ENCODE results near the gene MELK. TPM values are rescaled to one million over a fixed set of nuclear protein-coding genes. Genes with fewer than 3 reads are reported as not detected.

Gene MELK
- total RNA-seq, 2 experiments from 2014 or later, result 47.9 to 58.7 TPM

GRCh38 chr9:36537861-36538260 is 34.8 kb upstream of the MELK start:
- no peak overlapping the region for H3K4me2 ChIP-seq (ENCODE audit: low read length)
- no peaks in the 10 kb centered on the region for H3K79me2 ChIP-seq (ENCODE audit: insufficient read depth, low read depth, low read length)
- H3K27ac ChIP-seq (ENCODE audit: low read depth, low read length, poor library complexity, severe bottlenecking), result no peak overlapping the region
- intact Hi-C loops (cut with micrococcal nuclease; ENCODE audit: unreplicated experiment), result no loop called here
- H3K36me3 ChIP-seq (ENCODE audit: insufficient read depth, low read length), result no peaks in the 10 kb centered on the region
- POLR2A ChIA-PET, result interaction anchor here (0.7 kb wide), 1 partner anchor 372 kb away, joined by 3 read pairs; no protein-coding TSS in a partner anchor
- no TSS peak for BruUV-seq (replicated peaks)
- H3K4me3 ChIP-seq (ENCODE audit: low read depth, low read length, poor library complexity, severe bottlenecking), result no peak overlapping the region
- TF ChIP-seq CTCF (conservative IDR thresholded peaks at IDR 0.05; ENCODE audit: low read length) (no peak), EZH2phosphoT487 (IDR thresholded peaks at IDR 0.05; ENCODE audit: borderline replicate concordance, low read depth, low read length) (no peak)
- CTCF ChIA-PET (ENCODE audit: unreplicated experiment), result no interaction called here
- no peaks in the 10 kb centered on the region for H4K20me1 ChIP-seq (ENCODE audit: insufficient read depth, low read length)
- H3K9me2 ChIP-seq (ENCODE audit: insufficient read depth, low read length), result no peaks in the 10 kb centered on the region
- no peaks in the 10 kb centered on the region for H3K9me3 ChIP-seq (ENCODE audit: low read length)
- DNase-seq (ENCODE audit: low spot score), result no peak
- H2AFZ ChIP-seq (ENCODE audit: low read length), result no peak overlapping the region
- no peaks in the 10 kb centered on the region for H3K4me1 ChIP-seq (ENCODE audit: insufficient read depth, low read length, poor library complexity, severe bottlenecking)

- H3K4me3 ChIP-seq (ENCODE audit: low read depth, low read length, poor library complexity, severe bottlenecking), result no peak overlapping the region
- ChIA-PET CTCF (ENCODE audit: unreplicated experiment) (no interaction called here), POLR2A (no interaction called here)
- no peak overlapping the region for H3K27ac ChIP-seq (ENCODE audit: low read depth, low read length, poor library complexity, severe bottlenecking)
- no peaks in the 10 kb centered on the region for H3K36me3 ChIP-seq (ENCODE audit: insufficient read depth, low read length)
- no peaks in the 10 kb centered on the region for H4K20me1 ChIP-seq (ENCODE audit: insufficient read depth, low read length)
- H3K9me3 ChIP-seq (ENCODE audit: low read length), result no peaks in the 10 kb centered on the region
- no peaks in the 10 kb centered on the region for H3K9me2 ChIP-seq (ENCODE audit: insufficient read depth, low read length)
- no peak for TF ChIP-seq EZH2phosphoT487 (IDR thresholded peaks at IDR 0.05; ENCODE audit: borderline replicate concordance, low read depth, low read length)
- no peak for TF ChIP-seq CTCF (conservative IDR thresholded peaks at IDR 0.05; ENCODE audit: low read length)
- no peak overlapping the region for H2AFZ ChIP-seq (ENCODE audit: low read length)
- no peak for DNase-seq (ENCODE audit: low spot score)
- intact Hi-C loops (cut with micrococcal nuclease; ENCODE audit: unreplicated experiment), result no loop called here
- H3K4me2 ChIP-seq (ENCODE audit: low read length), result no peak overlapping the region
- no peaks in the 10 kb centered on the region for H3K79me2 ChIP-seq (ENCODE audit: insufficient read depth, low read depth, low read length)
- no peaks in the 10 kb centered on the region for H3K4me1 ChIP-seq (ENCODE audit: insufficient read depth, low read length, poor library complexity, severe bottlenecking)
- BruUV-seq (replicated peaks), result no TSS peak
Measured at GRCh38 chr9:36542355-36542754, 30.3 kb upstream of the MELK start.

- H3K4me3 ChIP-seq (ENCODE audit: low read depth, low read length, poor library complexity, severe bottlenecking), result no peak overlapping the region
- H3K4me1 ChIP-seq (ENCODE audit: insufficient read depth, low read length, poor library complexity, severe bottlenecking), result no peaks in the 10 kb centered on the region
- POLR2A ChIA-PET, result interaction anchor here (0.5 kb wide), 1 partner anchor 27 kb away, joined by 3 read pairs; no protein-coding TSS in a partner anchor
- H3K36me3 ChIP-seq (ENCODE audit: insufficient read depth, low read length), result no peaks in the 10 kb centered on the region
- no peaks in the 10 kb centered on the region for H3K79me2 ChIP-seq (ENCODE audit: insufficient read depth, low read depth, low read length)
- DNase-seq (ENCODE audit: low spot score), result no peak
- no peak overlapping the region for H2AFZ ChIP-seq (ENCODE audit: low read length)
- no peaks in the 10 kb centered on the region for H3K9me3 ChIP-seq (ENCODE audit: low read length)
- no peak overlapping the region for H3K4me2 ChIP-seq (ENCODE audit: low read length)
- BruUV-seq (replicated peaks), result no TSS peak
- H4K20me1 ChIP-seq (ENCODE audit: insufficient read depth, low read length), result no peaks in the 10 kb centered on the region
- no peak overlapping the region for H3K27ac ChIP-seq (ENCODE audit: low read depth, low read length, poor library complexity, severe bottlenecking)
- no peaks in the 10 kb centered on the region for H3K9me2 ChIP-seq (ENCODE audit: insufficient read depth, low read length)
- intact Hi-C loops (cut with micrococcal nuclease; ENCODE audit: unreplicated experiment), result no loop called here
- TF ChIP-seq CTCF (conservative IDR thresholded peaks at IDR 0.05; ENCODE audit: low read length), result no peak
- no peak for TF ChIP-seq EZH2phosphoT487 (IDR thresholded peaks at IDR 0.05; ENCODE audit: borderline replicate concordance, low read depth, low read length)
- CTCF ChIA-PET (ENCODE audit: unreplicated experiment), result no interaction called here
Measured at GRCh38 chr9:36543916-36544315, 28.8 kb upstream of the MELK start.

All from OCI-LY7 (cell line).